OCI-LY1 (cell line): ENCODE data around the gene CD164.

Experiments
- H2AFZ ChIP-seq: fragments of 200-600 bp; sonication (generic), shearing (Covaris generic); 2 replicates; pipeline ENCODE4 v1.6.0; 2014; ENCODE audit warnings: antibody characterized with exemption, mild to moderate bottlenecking, low read length
- H3F3A ChIP-seq: fragments of 200-600 bp; sonication (generic), shearing (Covaris generic); 2 replicates; pipeline ENCODE4 v1.6.0; 2014; ENCODE audit warnings: mild to moderate bottlenecking, antibody characterized with exemption, low read length, moderate library complexity; ENCODE audit not compliant: insufficient read depth
- H3K27ac ChIP-seq: fragments of 200-600 bp; sonication (generic); 2 replicates; pipeline ENCODE4 v1.5.1; 2014; ENCODE audit warnings: low read length, mixed run types, mild to moderate bottlenecking, low read depth; ENCODE audit not compliant: poor library complexity, severe bottlenecking
- H3K27me3 ChIP-seq: fragments of 200-600 bp; sonication (generic); 2 replicates; pipeline ENCODE4 v1.6.0; 2014; ENCODE audit warnings: antibody characterized with exemption, mild to moderate bottlenecking, low read length, moderate library complexity; ENCODE audit not compliant: insufficient read depth
- H3K36me3 ChIP-seq: fragments of 200-600 bp; sonication (generic); 2 replicates; pipeline ENCODE4 v1.6.1; 2014; ENCODE audit warnings: mild to moderate bottlenecking, antibody characterized with exemption, low read length, moderate library complexity, mixed read lengths; ENCODE audit not compliant: insufficient read depth
- H3K4me1 ChIP-seq: fragments of 200-600 bp; sonication (generic); 2 replicates; pipeline ENCODE4 v1.5.1; 2014; ENCODE audit warnings: mild to moderate bottlenecking, low read length, moderate library complexity; ENCODE audit not compliant: insufficient read depth, severe bottlenecking
- H3K4me2 ChIP-seq: fragments of 200-600 bp; sonication (generic), shearing (Covaris generic); 2 replicates; pipeline ENCODE4 v1.6.1; 2014; ENCODE audit warnings: low read length
- H3K4me3 ChIP-seq: fragments of 200-600 bp; sonication (generic); 2 replicates; pipeline ENCODE4 v1.5.1; 2014; ENCODE audit warnings: low read length, low read depth, mild to moderate bottlenecking, mixed read lengths; ENCODE audit not compliant: poor library complexity, severe bottlenecking
- H3K79me2 ChIP-seq: fragments of 200-600 bp; shearing (Covaris generic); 2 replicates; pipeline ENCODE4 v1.6.1; 2016; ENCODE audit warnings: mixed run types, low read length, mixed read lengths; ENCODE audit not compliant: insufficient read depth
- H3K9ac ChIP-seq: fragments of 200-600 bp; sonication (generic), shearing (Covaris generic); 2 replicates; pipeline ENCODE4 v1.6.1; 2014; ENCODE audit warnings: mild to moderate bottlenecking, low read length, mixed read lengths
- H3K9me2 ChIP-seq: fragments of 200-600 bp; sonication (generic), shearing (Covaris generic); 2 replicates; pipeline ENCODE4 v1.6.1; 2014; ENCODE audit warnings: low read depth, mild to moderate bottlenecking, low read length, mixed read lengths
- H3K9me3 ChIP-seq: fragments of 200-600 bp; shearing (Covaris generic); 2 replicates; pipeline ENCODE4 v1.6.1; 2014; ENCODE audit warnings: low read length, mixed read lengths
- H4K20me1 ChIP-seq: fragments of 200-600 bp; sonication (generic), shearing (Covaris generic); 2 replicates; pipeline ENCODE4 v1.6.0; 2016; ENCODE audit warnings: mild to moderate bottlenecking, low read length; ENCODE audit not compliant: insufficient read depth
- EZH2 ChIP-seq: fragments of 200-600 bp; sonication (generic), shearing (Covaris generic); IDR thresholded peaks from 2 replicates; pipeline ENCODE4 v1.8.0; 2017; ENCODE audit warnings: borderline replicate concordance, mixed run types, mild to moderate bottlenecking, antibody characterized with exemption, low read length, moderate library complexity, mixed read lengths
- TF ChIP-seq, protein P1 (sequence below): fragments of 200-600 bp; sonication (generic), shearing (Covaris generic); IDR thresholded peaks from 2 replicates; pipeline ENCODE4 v1.5.1; 2017; ENCODE audit warnings: mild to moderate bottlenecking, antibody characterized with exemption, low read length, moderate library complexity, mixed read lengths

The CD164 gene

DNA sequence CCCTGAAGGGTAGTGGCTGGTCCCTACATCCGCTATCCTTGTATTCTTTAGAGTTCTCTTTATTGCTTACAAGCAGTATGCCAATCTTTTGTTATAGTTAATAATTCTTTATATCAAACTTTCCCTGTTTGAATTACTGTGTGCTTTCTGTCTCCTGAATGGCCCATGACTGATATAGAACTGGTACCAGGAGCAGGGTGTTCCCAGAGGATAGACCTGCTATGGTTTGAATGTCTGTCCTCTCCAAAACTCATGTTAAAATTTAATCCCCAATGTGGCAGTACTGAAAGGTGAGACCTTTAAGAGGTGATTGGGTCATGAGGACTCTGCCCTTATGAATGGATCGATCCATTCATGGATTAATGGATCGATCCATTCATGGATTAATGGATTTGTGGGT is 26.0 kb downstream of the CD164 start:
- peaks cover 57% of the 10 kb centered on the region for H3K36me3 ChIP-seq

DNA sequence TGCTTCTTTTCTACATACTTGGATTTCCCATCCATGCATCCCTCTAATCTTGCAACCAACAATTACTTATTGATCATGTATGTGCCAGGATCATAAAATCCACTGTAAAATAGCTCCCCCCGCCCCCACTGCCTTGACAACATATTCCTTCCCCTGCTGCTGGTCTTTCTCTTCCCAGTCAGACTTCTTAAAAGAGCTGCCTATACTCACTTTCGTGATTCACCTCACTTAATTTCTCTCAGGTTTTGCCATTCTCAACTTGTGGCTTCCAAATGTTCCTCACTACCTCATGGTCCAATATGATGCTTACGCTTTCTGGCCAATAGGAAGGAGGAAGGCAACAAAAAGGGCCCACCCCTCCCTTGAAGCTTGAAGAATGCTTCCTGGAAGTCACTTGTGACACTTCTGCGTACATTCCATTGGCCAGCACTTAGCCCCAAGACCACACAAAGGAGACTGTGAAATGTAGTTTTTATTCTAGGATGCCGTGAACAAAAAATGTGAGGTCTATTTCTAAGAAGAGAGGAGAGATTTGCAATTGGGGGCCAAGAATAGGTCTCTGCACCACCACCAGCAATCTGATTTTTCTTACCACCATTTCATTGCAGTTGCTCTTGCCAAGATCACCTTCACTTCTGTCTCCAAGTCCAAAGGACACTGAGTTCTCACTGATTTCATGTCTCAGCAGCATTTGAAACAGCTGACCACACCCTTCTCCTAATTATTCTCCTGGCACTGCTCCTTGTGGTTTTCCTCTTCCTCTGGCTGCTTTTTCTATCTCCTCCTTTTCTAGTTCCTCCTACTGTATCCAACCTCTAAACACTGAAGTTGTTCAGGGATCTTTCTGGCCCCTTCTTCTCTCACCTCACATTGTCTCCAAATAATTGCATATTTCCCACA is 30.8 kb downstream of the CD164 start:
- H3K9me2 ChIP-seq: no peaks in the 10 kb centered on the region
- H3K79me2 ChIP-seq: no peaks in the 10 kb centered on the region
- no peak overlapping the region for H2AFZ ChIP-seq
- peaks cover 12% of the 10 kb centered on the region for H3K36me3 ChIP-seq
- no peak for TF ChIP-seq EZH2
- TF ChIP-seq, protein P1, sequence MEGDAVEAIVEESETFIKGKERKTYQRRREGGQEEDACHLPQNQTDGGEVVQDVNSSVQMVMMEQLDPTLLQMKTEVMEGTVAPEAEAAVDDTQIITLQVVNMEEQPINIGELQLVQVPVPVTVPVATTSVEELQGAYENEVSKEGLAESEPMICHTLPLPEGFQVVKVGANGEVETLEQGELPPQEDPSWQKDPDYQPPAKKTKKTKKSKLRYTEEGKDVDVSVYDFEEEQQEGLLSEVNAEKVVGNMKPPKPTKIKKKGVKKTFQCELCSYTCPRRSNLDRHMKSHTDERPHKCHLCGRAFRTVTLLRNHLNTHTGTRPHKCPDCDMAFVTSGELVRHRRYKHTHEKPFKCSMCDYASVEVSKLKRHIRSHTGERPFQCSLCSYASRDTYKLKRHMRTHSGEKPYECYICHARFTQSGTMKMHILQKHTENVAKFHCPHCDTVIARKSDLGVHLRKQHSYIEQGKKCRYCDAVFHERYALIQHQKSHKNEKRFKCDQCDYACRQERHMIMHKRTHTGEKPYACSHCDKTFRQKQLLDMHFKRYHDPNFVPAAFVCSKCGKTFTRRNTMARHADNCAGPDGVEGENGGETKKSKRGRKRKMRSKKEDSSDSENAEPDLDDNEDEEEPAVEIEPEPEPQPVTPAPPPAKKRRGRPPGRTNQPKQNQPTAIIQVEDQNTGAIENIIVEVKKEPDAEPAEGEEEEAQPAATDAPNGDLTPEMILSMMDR: no peak
- no peak overlapping the region for H3K4me2 ChIP-seq
- H3K9ac ChIP-seq: no peak overlapping the region
- H3K4me1 ChIP-seq: no peaks in the 10 kb centered on the region
- H4K20me1 ChIP-seq: no peaks in the 10 kb centered on the region
- no peak overlapping the region for H3K27ac ChIP-seq
- no peak overlapping the region for H3K4me3 ChIP-seq
- H3F3A ChIP-seq: no peaks in the 10 kb centered on the region
- H3K27me3 ChIP-seq: no peaks in the 10 kb centered on the region
- H3K9me3 ChIP-seq: no peaks in the 10 kb centered on the region

More for the DNA sequence above, 26.0 kb downstream of the CD164 start:
- H3K9ac ChIP-seq: no peak overlapping the region
- no peaks in the 10 kb centered on the region for H3F3A ChIP-seq
- no peak overlapping the region for H2AFZ ChIP-seq
- H3K27ac ChIP-seq: no peak overlapping the region
- no peaks in the 10 kb centered on the region for H3K9me2 ChIP-seq
- H3K4me1 ChIP-seq: no peaks in the 10 kb centered on the region
- H3K9me3 ChIP-seq: peaks cover 7% of the 10 kb centered on the region; the same call in 1 of the 2 replicates
- H3K4me3 ChIP-seq: no peak overlapping the region
- TF ChIP-seq, protein P1: no peak
- no peak for TF ChIP-seq EZH2
- H3K27me3 ChIP-seq: no peaks in the 10 kb centered on the region
- no peaks in the 10 kb centered on the region for H4K20me1 ChIP-seq
- H3K79me2 ChIP-seq: no peaks in the 10 kb centered on the region
- no peak overlapping the region for H3K4me2 ChIP-seq

DNA sequence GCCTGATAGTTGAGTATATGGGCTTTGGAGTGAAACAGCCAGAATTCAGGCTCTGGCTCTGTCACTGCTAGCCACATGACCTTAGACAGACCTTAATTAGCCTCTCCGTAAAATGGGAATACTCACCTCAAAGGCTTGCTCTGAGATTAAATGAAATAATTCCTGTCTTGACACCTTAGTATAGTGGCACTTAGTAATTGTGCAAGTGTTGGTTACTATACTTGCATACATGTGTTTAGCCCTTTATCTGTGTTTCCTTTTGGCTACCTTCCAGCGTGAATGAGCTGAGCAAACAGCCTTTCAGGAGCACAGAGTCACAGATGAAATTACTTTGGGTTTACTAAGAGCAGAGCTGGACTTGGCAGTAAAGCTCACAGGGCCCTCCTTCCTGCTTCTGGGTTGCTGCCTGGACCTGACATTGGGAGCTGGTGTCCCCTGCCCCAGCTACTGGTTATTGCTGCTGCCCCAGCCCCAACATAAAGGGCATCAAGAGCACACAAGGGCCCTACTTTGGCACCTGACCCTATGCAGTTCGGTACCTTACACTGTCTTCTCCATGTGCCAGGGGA is 32.8 kb downstream of the CD164 start:
- no peaks in the 10 kb centered on the region for H4K20me1 ChIP-seq
- no peak overlapping the region for H3K9ac ChIP-seq
- no peaks in the 10 kb centered on the region for H3F3A ChIP-seq
- TF ChIP-seq EZH2: no peak
- TF ChIP-seq, protein P1: no peak
- no peak overlapping the region for H3K27ac ChIP-seq
- no peaks in the 10 kb centered on the region for H3K9me3 ChIP-seq
- no peaks in the 10 kb centered on the region; the same call in 1 of the 2 replicates for H3K36me3 ChIP-seq
- H3K9me2 ChIP-seq: no peaks in the 10 kb centered on the region
- H2AFZ ChIP-seq: no peak overlapping the region
- H3K27me3 ChIP-seq: no peaks in the 10 kb centered on the region
- no peak overlapping the region for H3K4me3 ChIP-seq
- no peak overlapping the region for H3K4me2 ChIP-seq
- H3K79me2 ChIP-seq: no peaks in the 10 kb centered on the region
- no peaks in the 10 kb centered on the region for H3K4me1 ChIP-seq
